T-cell (primary cell): ENCODE measurements around the gene ASS1. TPM values are rescaled to one million over a fixed set of nuclear protein-coding genes. Genes with fewer than 3 reads are reported as not detected.

Experiments used
- ATAC-seq, 4 experiments: fragments of 200-7000 bp in 3 of 4; fragments of 150-1000 bp in 1 of 4; cut with Tn5 transposase; replicated peaks in 1 of 4; 1 replicate in 3 of 4; 2 replicates in 1 of 4; pipeline ENCODE4 v1.10.0; 2021; ENCODE audit warnings: moderate library complexity in 3 of 4, mild to moderate bottlenecking in 2 of 4, moderate number of reproducible peaks in 1 of 4
- CTCF ChIA-PET, 2 donors: fragments of 300-600 bp; sonication (Branson Sonifier 250); formaldehyde crosslinking; loops; one replicate each; lab custom pipeline; 2022; ENCODE audit warnings: antibody characterized with exemption in 2 of 2; lab: Charles Lee
- POLR2A ChIA-PET, 2 donors: fragments of 300-600 bp; sonication (Branson Sonifier 250); formaldehyde crosslinking; loops; one replicate each; lab custom pipeline; 2022; ENCODE audit warnings: antibody characterized with exemption in 2 of 2; lab: Charles Lee
- DNase-seq, 35 experiments: peaks; one replicate each; pipeline versions ENCODE4 v3.0.0 to v3.0.0-alpha.2; 2013 to 2023
- H3K27ac ChIP-seq: one replicate; pipeline ENCODE4 v1.5.1; 2013; ENCODE audit warnings: low read length
- H3K27me3 ChIP-seq, 2 experiments: replicated peaks in 1 of 2; 1 replicate in 1 of 2; 2 replicates in 1 of 2; pipeline versions ENCODE4 v1.6.1 to v1.7.0; 2013; ENCODE audit warnings: low read length in 1 of 2, mixed read lengths in 1 of 2; ENCODE audit not compliant: control insufficient read depth in 2 of 2, insufficient read depth in 2 of 2; ENCODE audit errors: extremely low read depth in 1 of 2
- H3K36me3 ChIP-seq, 2 donors: 1 replicate in 1 of 2; 2 replicates in 1 of 2; pipeline versions ENCODE4 v1.6.1 to v1.7.0; 2013; ENCODE audit warnings: low read length in 1 of 2; ENCODE audit not compliant: control insufficient read depth in 2 of 2, insufficient read depth in 1 of 2; ENCODE audit errors: extremely low read depth in 1 of 2
- H3K4me1 ChIP-seq, 2 experiments: 1 replicate in 1 of 2; 2 replicates in 1 of 2; pipeline versions ENCODE4 v1.6.1 to v1.7.0; 2013; ENCODE audit warnings: low read length in 2 of 2, mixed read lengths in 1 of 2; ENCODE audit not compliant: insufficient read depth in 2 of 2, control insufficient read depth in 1 of 2; ENCODE audit errors: extremely low read depth in 1 of 2
- H3K4me3 ChIP-seq, 2 donors: 1 replicate in 1 of 2; 2 replicates in 1 of 2; pipeline versions ENCODE4 v1.5.1 to v1.7.0; 2013; ENCODE audit warnings: mild to moderate bottlenecking in 2 of 2, low read length in 1 of 2, moderate library complexity in 1 of 2; ENCODE audit not compliant: control insufficient read depth in 1 of 2; ENCODE audit errors: extremely low read depth in 1 of 2
- H3K9me3 ChIP-seq: 2 replicates; pipeline ENCODE4 v1.7.0; 2013
- H3K27ac Mint-ChIP-seq, 2 donors: one replicate each; pipeline ENCODE4 v1.8.0; 2020 to 2021; ENCODE audit warnings: mild to moderate bottlenecking in 2 of 2, mixed read lengths in 2 of 2
- H3K27me3 Mint-ChIP-seq, 2 donors: one replicate each; pipeline ENCODE4 v1.8.0; 2021 to 2022; ENCODE audit warnings: mixed read lengths in 2 of 2
- H3K36me3 Mint-ChIP-seq: one replicate; pipeline ENCODE4 v1.8.0; 2021; ENCODE audit warnings: mixed read lengths
- H3K4me1 Mint-ChIP-seq, 3 donors: one replicate each; pipeline ENCODE4 v1.8.0; 2020 to 2022; ENCODE audit warnings: mixed read lengths in 3 of 3, mild to moderate bottlenecking in 1 of 3
- H3K4me3 Mint-ChIP-seq, 3 donors: one replicate each; pipeline ENCODE4 v1.8.0; 2020 to 2022; ENCODE audit warnings: mild to moderate bottlenecking in 3 of 3, mixed read lengths in 3 of 3, moderate library complexity in 3 of 3
- H3K9me3 Mint-ChIP-seq, 3 donors: one replicate each; pipeline ENCODE4 v1.8.0; 2020 to 2022; ENCODE audit warnings: mixed read lengths in 3 of 3
- WGBS: methylation state at CpG from one replicate; pipeline ENCODE4 v1.1.5; 2013; ENCODE audit warnings: missing lambda C conversion rate; ENCODE audit not compliant: insufficient coverage; 5-methylcytosine and 5-hydroxymethylcytosine counted together
- total RNA-seq, 35 experiments: library from RNA in 6 of 35; stranded (reverse) in 6 of 35; fragments of 120-200 nt in 1 of 35; gene quantifications; one replicate each; pipeline versions ENCODE4 v1.2.1 to v1.2.4 and lab custom pipeline; 2013 to 2026

The ASS1 gene
- total RNA-seq, 5 donors from 2014 or later (not counting 1 experiment from before 2014, with no cell fraction given), result 0.92 to 2.1 (median 1.2) TPM; not detected in 2

GRCh38 chr9:130462685-130463540, 18.2 kb downstream of the ASS1 start:
- ChIA-PET POLR2A (no interaction called here), CTCF (no interaction called here)
- no peak for ATAC-seq
- Mint-ChIP-seq H3K9me3 (no peaks in the 10 kb centered on the region), H3K27ac (no peak overlapping the region), H3K36me3 (no peaks in the 10 kb centered on the region), H3K27me3 (peaks cover 29 to 57% of the 10 kb centered on the region in 2 donors), H3K4me1 (peaks cover 0 to 4% (median 0%) of the 10 kb centered on the region in 3 donors), H3K4me3 (no peak overlapping the region)
- Histone ChIP-seq H3K9me3 (no peaks in the 10 kb centered on the region), H3K4me3 (no peak overlapping the region), H3K4me1 (no peaks in the 10 kb centered on the region), H3K27ac (no peak overlapping the region), H3K27me3 (peaks cover 2 to 84% of the 10 kb centered on the region in 2 experiments), H3K36me3 (no peaks in the 10 kb centered on the region)
- 87% methylated on average over 22 of the region's 27 CpGs for WGBS
- no peak for DNase-seq

GRCh38 chr9:130463763-130464745, 19.3 kb downstream of the ASS1 start:
- Mint-ChIP-seq H3K9me3 (no peaks in the 10 kb centered on the region), H3K27me3 (peaks cover 31 to 56% of the 10 kb centered on the region in 2 donors), H3K36me3 (no peaks in the 10 kb centered on the region), H3K4me3 (no peak overlapping the region), H3K4me1 (peaks cover 0 to 4% (median 0%) of the 10 kb centered on the region in 3 donors), H3K27ac (no peak overlapping the region)
- Histone ChIP-seq H3K27ac (no peak overlapping the region), H3K27me3 (peaks cover 9 to 85% of the 10 kb centered on the region in 2 experiments), H3K36me3 (no peaks in the 10 kb centered on the region), H3K4me3 (no peak overlapping the region), H3K4me1 (no peaks in the 10 kb centered on the region), H3K9me3 (no peaks in the 10 kb centered on the region)
- WGBS, result 68% methylated on average over 20 of the region's 22 CpGs
- ATAC-seq (no peak), DNase-seq (no peak)
- POLR2A ChIA-PET, result no interaction called here
- CTCF ChIA-PET, result interaction anchor here (0.9 to 1.1 kb wide), 2 partner anchors 16 to 218 kb away, joined by 3 to 4 read pairs; no protein-coding TSS in a partner anchor

GRCh38 chr9:130465383-130466096, 20.8 kb downstream of the ASS1 start:
- DNase-seq (no peak), ATAC-seq (no peak)
- H3K27ac ChIP-seq, result no peak overlapping the region
- H3K4me1 ChIP-seq, result no peaks in the 10 kb centered on the region
- Mint-ChIP-seq H3K27me3 (peaks cover 24 to 54% of the 10 kb centered on the region in 2 donors), H3K4me1 (peaks cover 0 to under 1% (median 0%) of the 10 kb centered on the region in 3 donors), H3K36me3 (no peaks in the 10 kb centered on the region), H3K27ac (no peak overlapping the region), H3K4me3 (no peak overlapping the region), H3K9me3 (no peaks in the 10 kb centered on the region)
- ChIA-PET CTCF (no interaction called here), POLR2A (no interaction called here)
- no peak overlapping the region for H3K4me3 ChIP-seq
- WGBS, result 66% methylated on average over 12 of the region's 16 CpGs
- no peaks in the 10 kb centered on the region for H3K36me3 ChIP-seq
- peaks cover 9 to 88% of the 10 kb centered on the region in 2 experiments for H3K27me3 ChIP-seq
- H3K9me3 ChIP-seq, result no peaks in the 10 kb centered on the region

GRCh38 chr9:130466537-130467217, 21.9 kb downstream of the ASS1 start:
- peaks cover 31 to 61% of the 10 kb centered on the region in 2 donors for H3K27me3 Mint-ChIP-seq

GRCh38 chr9:130467316-130467715, 22.6 kb downstream of the ASS1 start:
- H3K4me1 ChIP-seq, result no peaks in the 10 kb centered on the region
- peaks cover 9 to 88% of the 10 kb centered on the region in 2 experiments for H3K27me3 ChIP-seq
- no peaks in the 10 kb centered on the region for H3K36me3 ChIP-seq
- ChIA-PET CTCF (no interaction called here), POLR2A (no interaction called here)
- no peaks in the 10 kb centered on the region for H3K9me3 Mint-ChIP-seq
- WGBS, result 7% methylated on average over 4 of the region's 13 CpGs
- no peak overlapping the region for H3K27ac Mint-ChIP-seq
- no peak overlapping the region for H3K4me3 ChIP-seq
- no peaks in the 10 kb centered on the region for H3K36me3 Mint-ChIP-seq
- no peak overlapping the region for H3K27ac ChIP-seq
- no peak overlapping the region for H3K4me3 Mint-ChIP-seq
- no peaks in the 10 kb centered on the region for H3K4me1 Mint-ChIP-seq
- H3K27me3 Mint-ChIP-seq, result peaks cover 34 to 65% of the 10 kb centered on the region in 2 donors
- ATAC-seq (no peak), DNase-seq (no peak)
- H3K9me3 ChIP-seq, result no peaks in the 10 kb centered on the region

More at GRCh38 chr9:130466537-130467217, 21.9 kb downstream of the ASS1 start:
- Mint-ChIP-seq H3K4me3 (no peak overlapping the region), H3K27ac (no peak overlapping the region), H3K9me3 (no peaks in the 10 kb centered on the region), H3K4me1 (no peaks in the 10 kb centered on the region), H3K36me3 (no peaks in the 10 kb centered on the region)
- ChIA-PET POLR2A (no interaction called here), CTCF (no interaction called here)
- Histone ChIP-seq H3K9me3 (no peaks in the 10 kb centered on the region), H3K4me1 (no peaks in the 10 kb centered on the region), H3K27me3 (peaks cover 9 to 88% of the 10 kb centered on the region in 2 experiments), H3K4me3 (no peak overlapping the region), H3K27ac (no peak overlapping the region), H3K36me3 (no peaks in the 10 kb centered on the region)
- no peak for ATAC-seq
- no peak for DNase-seq
- 51% methylated on average over 6 of the region's 20 CpGs for WGBS
